ENCODE results near the gene PDXK.

PDXK gene

DNA sequence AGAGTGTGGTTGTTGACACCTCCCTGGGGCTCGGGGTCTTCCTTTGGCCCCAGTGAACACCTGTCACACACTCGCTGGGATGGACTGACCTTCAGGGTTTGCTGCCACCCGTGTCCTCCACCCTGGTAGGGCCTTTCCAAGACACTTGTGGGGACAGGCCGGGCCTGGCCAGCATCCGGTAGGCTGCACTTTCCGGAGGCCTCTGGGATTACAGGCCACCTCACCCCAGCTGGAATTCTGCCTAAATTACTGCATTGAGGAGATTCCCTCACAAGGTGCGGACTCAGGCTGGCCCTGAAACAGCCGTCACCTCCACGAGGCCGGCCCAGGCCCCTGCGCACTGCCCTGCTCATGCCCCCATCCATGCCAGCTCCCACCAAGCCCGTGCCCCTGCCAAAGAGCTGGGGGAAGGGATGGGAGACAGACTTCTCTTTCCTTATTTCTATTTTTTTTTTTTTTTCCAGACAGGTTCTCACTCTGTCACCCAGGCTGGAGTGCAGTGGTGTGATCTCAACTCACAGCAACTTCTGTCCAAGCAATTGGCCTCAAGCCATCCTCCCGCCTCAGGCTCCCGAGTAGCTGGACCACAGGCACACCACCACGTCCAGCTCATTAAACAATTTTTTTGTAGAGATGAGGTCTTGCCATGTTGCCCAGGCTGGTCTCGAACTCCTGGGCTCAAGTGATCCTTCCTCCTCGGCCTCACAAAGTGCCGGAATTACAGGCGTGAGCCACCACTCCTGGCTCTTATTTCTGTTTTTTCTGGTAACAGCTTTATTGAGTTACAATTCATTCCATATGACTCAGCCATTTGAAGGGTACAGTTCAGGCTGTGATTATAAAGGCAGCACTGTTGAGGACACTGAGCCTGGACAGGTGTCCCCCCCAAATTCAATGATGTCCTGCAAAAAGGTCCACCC is 45.9 kb downstream of the PDXK start:
- DNase-seq (ENCODE audit: low spot score): no peak

GRCh38 chr21:43766734-43767497 is 48.0 kb downstream of the PDXK start:
- no peak for DNase-seq (ENCODE audit: low spot score)

- DNase-seq (ENCODE audit: low spot score): no peak
Measured at GRCh38 chr21:43767498-43767983, 48.6 kb downstream of the PDXK start.

DNA sequence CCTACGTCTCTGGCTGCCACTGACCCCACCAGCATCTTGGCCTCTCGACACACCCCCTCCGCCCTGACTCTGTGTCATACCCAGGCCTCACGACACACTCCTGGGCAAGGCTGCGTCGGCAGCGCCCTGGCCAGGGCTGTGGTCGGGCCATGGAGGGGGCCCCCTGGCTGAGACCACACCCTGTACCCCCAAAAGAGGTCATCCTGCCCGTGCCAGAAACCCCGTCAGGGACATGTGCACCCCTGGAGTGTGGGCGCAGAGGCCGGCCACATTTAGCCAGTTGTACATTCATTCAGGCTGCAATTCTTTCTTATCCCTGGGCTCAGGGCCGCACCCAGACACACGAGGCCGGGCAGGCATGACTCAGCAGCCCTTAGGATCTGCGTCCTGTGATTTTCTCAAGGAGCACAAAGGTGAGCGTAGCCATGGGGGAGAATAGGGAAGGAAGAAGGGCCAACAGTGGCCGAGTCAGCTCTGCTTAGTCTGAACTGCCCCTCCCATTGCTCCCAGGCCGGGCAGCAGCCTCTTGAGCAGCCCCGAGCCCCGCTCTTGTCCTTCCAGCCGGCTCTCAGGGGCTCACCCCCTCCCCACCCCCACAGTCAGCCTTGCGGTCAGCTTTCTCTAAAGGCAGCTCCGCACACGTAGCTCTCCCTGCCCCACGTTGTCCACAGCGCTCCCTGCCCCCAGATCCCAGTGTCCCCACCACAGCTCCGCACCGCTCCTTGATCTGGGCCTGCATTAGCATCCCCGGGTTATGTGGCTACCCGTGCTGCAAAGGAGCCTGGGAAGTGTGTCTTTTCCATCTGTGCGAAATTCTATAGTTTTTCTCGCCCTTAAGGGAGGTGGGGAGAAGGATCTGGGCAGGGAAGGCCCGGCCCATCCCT is 49.3 kb downstream of the PDXK start:
- DNase-seq (ENCODE audit: low spot score): peak; percentile 77

DNA sequence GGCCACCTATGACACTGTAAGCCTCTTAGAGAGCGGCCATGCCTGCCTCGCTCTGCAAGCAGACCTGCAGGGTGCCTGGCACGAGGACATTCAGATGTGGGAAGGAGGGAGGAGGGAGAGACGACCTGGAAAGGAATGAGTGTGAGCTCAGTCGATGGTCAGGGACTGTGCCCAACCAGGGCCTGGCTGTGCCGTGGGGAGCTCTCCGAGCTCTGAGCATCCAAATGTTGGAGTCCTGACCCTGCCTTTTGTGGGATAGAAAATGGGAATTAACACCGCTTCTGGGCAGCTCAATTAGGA is 49.9 kb downstream of the PDXK start:
- DNase-seq (ENCODE audit: low spot score): no peak

DNA sequence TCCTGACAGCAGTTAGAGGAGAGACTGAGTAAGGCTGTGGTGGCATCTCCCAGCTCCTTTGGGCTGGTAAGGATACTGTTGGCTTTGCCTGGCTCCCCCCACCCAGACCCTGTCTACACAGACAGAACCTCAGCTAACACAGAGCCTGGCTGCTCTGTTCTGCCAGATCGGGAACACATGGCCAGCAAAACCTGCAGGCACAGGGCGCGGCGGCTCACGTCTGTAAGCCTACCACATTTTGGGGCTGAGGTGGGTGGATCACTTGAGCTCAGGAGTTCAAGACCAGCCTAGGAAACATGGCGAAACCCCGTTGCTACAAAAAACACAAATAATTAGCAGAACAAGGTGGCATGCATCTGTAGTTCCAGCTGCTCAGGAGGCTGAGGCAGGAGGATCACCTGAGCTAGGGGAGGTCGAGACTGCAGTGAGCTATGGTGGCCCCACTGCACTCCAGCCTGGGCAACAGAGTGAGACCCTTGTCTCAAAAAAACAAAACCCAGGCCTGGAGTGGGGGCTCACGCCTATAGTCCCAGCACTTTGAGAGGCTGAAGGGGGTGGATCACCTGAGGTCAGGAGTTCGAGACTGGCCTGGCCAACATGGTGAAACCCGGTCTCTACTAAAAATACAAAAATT is 50.5 kb downstream of the PDXK start:
- DNase-seq (ENCODE audit: low spot score): no peak

DNA sequence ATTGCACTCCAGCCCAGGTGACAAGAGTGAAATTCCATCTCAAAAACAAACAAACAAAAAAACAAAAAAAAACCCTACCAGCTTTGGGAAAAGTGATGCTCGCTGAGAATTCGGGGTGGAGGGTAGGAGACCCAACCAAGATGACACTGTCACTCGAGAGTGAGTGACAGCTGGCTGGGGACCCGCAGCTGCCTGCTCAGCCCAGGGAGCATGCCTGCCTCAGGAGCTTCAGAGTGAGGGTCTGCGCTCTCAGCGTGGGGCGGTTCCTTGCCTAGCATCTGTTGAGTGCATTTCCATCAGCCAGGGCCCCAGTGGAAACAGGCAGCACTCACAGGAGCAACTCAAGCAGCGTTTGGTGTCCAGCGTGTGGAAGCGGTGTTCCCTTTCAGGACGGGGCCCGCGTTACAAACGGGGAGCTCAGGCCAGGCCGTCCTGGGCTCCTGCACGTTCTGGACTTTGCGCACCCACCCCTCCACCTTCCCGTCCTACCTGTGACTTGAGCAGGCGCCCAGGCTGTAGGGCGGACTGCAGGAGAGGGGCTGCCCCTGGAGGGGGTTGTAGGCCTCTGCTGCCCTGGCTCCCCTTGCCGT is 51.2 kb downstream of the PDXK start:
- DNase-seq (ENCODE audit: low spot score): no peak

GRCh38 chr21:43771199-43771675 is 52.3 kb downstream of the PDXK start:
- no peak for DNase-seq (ENCODE audit: low spot score)

- DNase-seq (ENCODE audit: low spot score): no peak
Measured at GRCh38 chr21:43771698-43772424, 52.9 kb downstream of the PDXK start.

DNA sequence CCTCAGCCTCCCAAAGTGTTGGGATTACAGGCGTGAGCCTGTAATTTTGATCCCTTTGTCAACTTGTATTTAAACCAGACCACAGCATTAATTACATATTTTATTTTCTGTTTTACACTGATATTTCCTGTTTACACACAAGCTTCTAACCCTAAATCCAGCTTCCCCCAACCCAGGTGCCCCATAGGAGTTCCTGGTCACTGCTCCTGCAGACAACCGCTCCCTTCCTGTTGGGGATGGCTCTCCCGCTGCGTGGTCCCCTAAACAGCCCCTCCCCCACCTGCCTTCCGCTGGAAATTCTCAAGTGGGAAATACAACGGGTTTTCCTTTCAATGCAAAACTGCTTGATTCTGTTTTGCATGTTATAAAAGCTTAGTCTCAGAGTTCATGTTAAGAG is 53.5 kb downstream of the PDXK start:
- DNase-seq (ENCODE audit: low spot score): no peak

GRCh38 chr21:43774163-43774562 is 55.2 kb downstream of the PDXK start:
- DNase-seq (ENCODE audit: low spot score): no peak

- DNase-seq (ENCODE audit: low spot score): no peak
Measured at GRCh38 chr21:43775190-43775589, 56.3 kb downstream of the PDXK start.

DNA sequence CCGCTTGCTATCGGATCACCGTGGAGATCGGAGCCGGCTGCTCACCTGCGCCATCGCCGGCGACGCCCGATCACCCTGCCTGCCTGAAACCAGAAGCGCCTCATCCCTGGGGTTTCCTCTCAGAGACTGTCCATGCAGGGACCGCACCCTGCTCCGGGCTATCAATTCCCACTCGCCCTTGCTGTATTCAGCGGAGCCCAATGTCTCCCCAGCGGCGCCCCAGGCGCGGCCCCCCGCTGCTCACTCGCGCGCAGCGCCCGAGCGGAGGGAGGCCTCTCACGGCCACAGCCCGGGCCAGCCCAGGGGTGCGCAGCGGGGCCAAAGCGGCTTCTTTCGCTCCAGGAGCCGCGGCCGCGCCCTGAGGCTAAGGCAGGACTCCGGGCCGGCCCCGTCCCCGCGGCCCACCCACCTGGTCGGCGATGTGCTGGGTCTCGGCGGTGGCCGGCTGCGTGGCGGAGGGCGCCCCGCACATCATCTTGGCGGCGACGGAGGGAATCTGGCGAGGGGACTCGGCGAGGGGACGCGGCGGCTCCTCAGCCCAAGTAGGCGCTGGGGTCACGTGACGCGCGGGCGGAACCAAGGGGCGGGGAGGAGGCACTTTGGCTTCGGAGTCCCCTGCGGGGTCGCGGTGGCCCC is 57.0 kb downstream of the PDXK start, which contains the start of gene CSTB:
TSS of gene CSTB (minus strand) at position 514 of the 636 bp plus-strand sequence. CDS start at position 475, 39 bp downstream.
- DNase-seq (ENCODE audit: low spot score): peak; percentile 90

GRCh38 chr21:43777953-43778352 is 59.0 kb downstream of the PDXK start:
- DNase-seq (ENCODE audit: low spot score): no peak

DNA sequence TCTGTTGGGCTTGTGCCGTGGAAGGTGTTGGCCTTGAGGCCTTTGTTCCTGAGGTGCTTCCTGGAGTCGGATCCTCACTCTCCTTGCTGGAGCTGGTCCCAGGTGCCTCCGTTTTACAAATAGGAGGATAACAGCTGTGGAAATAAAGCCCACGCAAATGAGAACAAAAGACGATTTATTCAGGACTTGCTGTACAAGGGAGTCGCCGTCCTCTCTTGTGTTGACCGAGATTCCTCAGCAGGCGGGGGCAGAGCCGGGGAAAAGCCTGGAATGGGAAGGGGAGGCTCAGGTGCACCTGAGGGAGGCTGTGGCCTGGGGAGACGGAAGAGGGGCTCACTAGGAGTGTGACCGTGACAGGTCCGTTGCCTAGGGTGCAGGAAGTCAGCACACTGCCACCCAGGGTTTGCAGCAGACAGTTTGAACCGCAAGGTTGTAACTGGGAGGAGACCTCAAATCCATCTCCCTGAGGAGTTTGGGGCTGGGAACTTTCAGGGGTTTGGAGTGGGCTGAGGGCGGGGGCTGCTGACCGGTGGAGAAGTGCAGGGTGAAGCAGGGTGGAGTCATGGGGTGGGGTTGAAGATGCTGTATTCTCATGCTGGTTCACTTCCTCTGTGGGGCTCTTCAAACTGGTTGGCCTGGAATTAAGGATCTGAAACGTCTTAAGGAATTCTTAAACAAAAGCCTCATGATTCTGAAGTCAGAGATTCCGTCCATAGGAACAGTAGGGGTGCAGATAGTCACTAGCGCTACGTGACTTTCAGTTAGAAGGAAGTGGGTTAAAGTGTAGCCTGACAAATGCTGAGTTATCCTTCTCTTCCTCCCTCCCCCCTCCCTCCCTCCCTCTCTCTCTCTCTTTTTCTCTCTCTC is 59.8 kb downstream of the PDXK start:
- no peak for DNase-seq (ENCODE audit: low spot score)

GRCh38 chr21:43779660-43780059 is 60.7 kb downstream of the PDXK start:
- DNase-seq (ENCODE audit: low spot score): no peak

GRCh38 chr21:43781846-43782245 is 62.9 kb downstream of the PDXK start:
- no peak for DNase-seq (ENCODE audit: low spot score)

DNA sequence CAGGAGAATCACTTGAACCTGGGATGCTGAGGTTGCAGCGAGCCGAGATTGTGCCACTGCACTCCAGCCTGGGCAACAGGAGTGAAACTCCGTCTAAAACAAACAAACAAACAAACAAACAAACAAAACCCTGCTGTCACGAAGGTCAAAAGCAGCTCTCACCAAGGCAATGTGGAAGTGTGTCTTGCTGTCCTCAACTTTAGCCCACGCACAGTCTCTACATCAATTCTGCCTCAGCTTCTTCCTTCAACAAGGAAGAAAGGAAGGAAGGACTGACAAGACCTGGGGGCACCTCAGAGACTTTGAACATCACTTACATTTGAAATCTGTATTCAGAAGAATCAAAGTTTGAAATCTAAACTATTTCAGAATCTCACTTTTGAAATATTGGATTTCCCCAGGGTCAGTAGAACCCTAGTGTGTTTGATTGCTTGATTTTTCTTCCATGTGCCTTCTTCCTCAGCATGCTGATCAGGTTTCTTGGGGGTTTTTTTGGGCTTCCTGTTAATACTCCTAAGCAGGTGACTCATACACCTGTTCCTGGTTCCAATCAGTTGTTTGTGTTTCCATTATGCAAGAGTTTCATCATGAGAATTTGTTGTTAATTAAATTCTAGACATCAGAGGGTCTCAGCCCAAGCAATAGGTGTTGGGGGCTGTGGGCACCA is 63.6 kb downstream of the PDXK start:
- no peak for DNase-seq (ENCODE audit: low spot score)

Data from GM03348 (cell line).